Progenitor cell of endocrine pancreas (in vitro differentiated cells): ENCODE measurements around the gene CUL4B. TPM values are rescaled to one million over a fixed set of nuclear protein-coding genes. Genes with fewer than 3 reads are reported as not detected.

ENCODE experiments used
- DNase-seq: peaks from one replicate; pipeline ENCODE4 v3.0.0; 2021; ENCODE audit warnings: low spot score; ENCODE audit not compliant: unreplicated experiment
- H3K27ac Mint-ChIP-seq: 2 replicates; pipeline ENCODE4 v1.8.0; 2021; ENCODE audit warnings: mild to moderate bottlenecking, moderate library complexity, mixed read lengths
- H3K27me3 Mint-ChIP-seq: 2 replicates; pipeline ENCODE4 v1.8.0; 2021; ENCODE audit warnings: mixed read lengths
- H3K36me3 Mint-ChIP-seq: 2 replicates; pipeline ENCODE4 v1.8.0; 2022; ENCODE audit warnings: mixed read lengths; ENCODE audit not compliant: insufficient read depth
- H3K4me1 Mint-ChIP-seq: 2 replicates; pipeline ENCODE4 v1.8.0; 2021; ENCODE audit warnings: low read depth, mixed read lengths
- H3K4me3 Mint-ChIP-seq: 2 replicates; pipeline ENCODE4 v1.8.0; 2021; ENCODE audit warnings: low read depth, mild to moderate bottlenecking, moderate library complexity, mixed read lengths
- H3K9me3 Mint-ChIP-seq: 2 replicates; pipeline ENCODE4 v1.8.0; 2021; ENCODE audit warnings: low read depth, mixed read lengths
- CTCF ChIP-seq: fragments of 200-600 bp; sonication (generic); IDR thresholded peaks from one replicate; pipeline ENCODE4 v1.5.0; 2021; ENCODE audit warnings: antibody characterized with exemption, mild to moderate bottlenecking; ENCODE audit not compliant: unreplicated experiment
- total RNA-seq: library from RNA; stranded (reverse); gene quantifications from 2 replicates; pipeline ENCODE4 v1.2.1, GENCODE V29; 2021

The CUL4B gene
- total RNA-seq, 1 donor from 2014 or later = 61.3 TPM

- H3K4me1 Mint-ChIP-seq = peaks cover 17% of the 10 kb centered on the region
- peaks cover 7% of the 10 kb centered on the region for H3K9me3 Mint-ChIP-seq
- H3K27me3 Mint-ChIP-seq = no peaks in the 10 kb centered on the region
- peak overlapping the region; percentile 97 for H3K4me3 Mint-ChIP-seq
- peaks cover 2% of the 10 kb centered on the region for H3K36me3 Mint-ChIP-seq
- DNase-seq = no peak
- no peak for TF ChIP-seq CTCF
- peak overlapping the region; percentile 97 for H3K27ac Mint-ChIP-seq
These were observed 1.8 kb upstream of the CUL4B start for GRCh38 chrX:120562569-120562926.

- peaks cover 2% of the 10 kb centered on the region for H3K36me3 Mint-ChIP-seq
- peak overlapping the region; percentile 97 for H3K27ac Mint-ChIP-seq
- no peak for DNase-seq
- no peak for TF ChIP-seq CTCF
- peaks cover 17% of the 10 kb centered on the region for H3K4me1 Mint-ChIP-seq
- H3K4me3 Mint-ChIP-seq = peak overlapping the region; percentile 97
- H3K9me3 Mint-ChIP-seq = peaks cover 7% of the 10 kb centered on the region
- no peaks in the 10 kb centered on the region for H3K27me3 Mint-ChIP-seq
These were observed 1.1 kb upstream of the CUL4B start for GRCh38 chrX:120561634-120562568.

- Mint-ChIP-seq H3K4me1 (peaks cover 17% of the 10 kb centered on the region), H3K9me3 (peaks cover 7% of the 10 kb centered on the region), H3K27me3 (no peaks in the 10 kb centered on the region), H3K27ac (peak overlapping the region; percentile 99), H3K36me3 (peaks cover 4% of the 10 kb centered on the region), H3K4me3 (peak overlapping the region; percentile 97)
- no peak for TF ChIP-seq CTCF
- no peak for DNase-seq
These were observed 339 bp downstream of the CUL4B start for GRCh38 chrX:120560405-120560841.

DNA sequence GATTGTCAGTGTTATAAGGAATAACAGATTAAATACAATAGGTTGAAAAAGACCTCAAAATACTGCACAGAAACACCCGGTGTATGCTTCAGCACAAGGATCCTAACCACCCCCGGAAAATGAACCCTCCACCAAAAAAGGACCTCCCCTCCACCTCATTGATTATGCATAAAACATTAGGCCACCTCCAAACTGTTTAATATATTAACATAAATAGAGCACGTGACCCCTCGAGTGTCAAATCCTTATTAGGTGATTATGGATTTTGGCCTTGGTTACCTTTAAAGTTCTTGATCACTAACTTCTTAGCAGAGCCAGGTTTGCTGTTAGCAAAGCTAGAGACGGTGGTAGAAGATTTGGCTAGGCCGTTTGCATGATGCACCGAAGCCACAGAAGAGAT lies 958 bp downstream of the CUL4B start:
- H3K4me1 Mint-ChIP-seq = peaks cover 17% of the 10 kb centered on the region
- no peak for DNase-seq
- H3K9me3 Mint-ChIP-seq = peaks cover 7% of the 10 kb centered on the region
- H3K4me3 Mint-ChIP-seq = peak overlapping the region; percentile 97
- no peaks in the 10 kb centered on the region for H3K27me3 Mint-ChIP-seq
- no peak for TF ChIP-seq CTCF
- peak overlapping the region; percentile 99 for H3K27ac Mint-ChIP-seq
- H3K36me3 Mint-ChIP-seq = peaks cover 4% of the 10 kb centered on the region

- no peak for DNase-seq
- Mint-ChIP-seq H3K27me3 (no peaks in the 10 kb centered on the region), H3K36me3 (peaks cover 4% of the 10 kb centered on the region), H3K4me3 (no peak overlapping the region), H3K9me3 (peaks cover 2% of the 10 kb centered on the region), H3K4me1 (peaks cover 10% of the 10 kb centered on the region), H3K27ac (no peak overlapping the region)
- no peak for TF ChIP-seq CTCF
These were observed 4.5 kb downstream of the CUL4B start for GRCh38 chrX:120556251-120556650.
